Neural cell (in vitro differentiated cells): ENCODE measurements around the gene UBASH3A.

ENCODE experiments used
- CTCF ChIP-seq: fragments of 450-650 bp; IDR thresholded peaks from 2 replicates; pipeline ENCODE4 v1.5.1; 2014; ENCODE audit warnings: antibody characterized with exemption, mild to moderate bottlenecking, moderate library complexity; ENCODE audit not compliant: poor library complexity, severe bottlenecking
- MXI1 ChIP-seq: fragments of 450-650 bp; conservative IDR thresholded peaks from 2 replicates; pipeline ENCODE4 v1.6.1; 2014; ENCODE audit warnings: antibody characterized with exemption, mild to moderate bottlenecking; ENCODE audit not compliant: poor library complexity, severe bottlenecking
- POLR2AphosphoS5 ChIP-seq: IDR thresholded peaks from 2 replicates; pipeline ENCODE4 v1.6.1; 2012
- RAD21 ChIP-seq: fragments of 450-650 bp; conservative IDR thresholded peaks from 2 replicates; pipeline ENCODE4 v1.6.1; 2014; ENCODE audit warnings: antibody characterized with exemption, mild to moderate bottlenecking, moderate library complexity
- REST ChIP-seq: IDR thresholded peaks from 2 replicates; pipeline ENCODE4 v1.6.1; 2012; ENCODE audit warnings: borderline replicate concordance
- SMC3 ChIP-seq: fragments of 450-650 bp; conservative IDR thresholded peaks from 2 replicates; pipeline ENCODE4 v1.6.1; 2014; ENCODE audit warnings: antibody characterized with exemption, mild to moderate bottlenecking, moderate library complexity; ENCODE audit not compliant: poor library complexity

- no peak for TF ChIP-seq POLR2AphosphoS5
- no peak for TF ChIP-seq CTCF
- no peak for TF ChIP-seq SMC3
- TF ChIP-seq REST = no peak
- no peak for TF ChIP-seq MXI1
- no peak for TF ChIP-seq RAD21
Observed at GRCh38 chr21:42486531-42486930, 82.8 kb downstream of the UBASH3A start.
